ENCODE results near the gene STOML1. TPM values are rescaled to one million over a fixed set of nuclear protein-coding genes. Genes with fewer than 3 reads are reported as not detected.
A peak's percentile ranks its signal among the peaks of the same experiment; 100 is the strongest.

STOML1 gene
- total RNA-seq, 1 experiment from 2014 or later: 14.6 TPM

GRCh38 chr15:73930790-73931281 lies 61.3 kb downstream of the STOML1 start:
- DNase-seq (ENCODE audit: low spot score): no peak

DNA sequence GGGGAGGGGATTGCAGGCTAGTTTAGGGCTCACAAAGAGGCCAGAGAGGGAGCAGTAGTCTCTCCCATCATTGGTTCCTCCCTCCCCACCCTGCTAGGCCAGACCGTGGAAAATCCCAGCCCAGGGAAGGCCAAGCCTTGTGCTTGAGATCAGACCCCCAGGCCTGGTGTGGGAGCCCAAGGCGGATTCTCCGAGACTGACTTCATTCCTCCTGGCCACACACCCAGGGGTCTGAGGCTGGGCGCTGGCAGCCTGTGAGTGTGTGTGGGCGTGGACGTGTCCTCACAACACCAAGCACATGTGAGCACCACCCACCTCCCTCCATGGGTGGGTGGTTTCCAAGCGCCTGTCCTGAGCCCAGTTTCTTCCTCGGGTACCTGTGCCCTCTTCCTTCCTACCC lies 61.7 kb downstream of the STOML1 start:
- peak; percentile 58 for DNase-seq (ENCODE audit: low spot score)

DNA sequence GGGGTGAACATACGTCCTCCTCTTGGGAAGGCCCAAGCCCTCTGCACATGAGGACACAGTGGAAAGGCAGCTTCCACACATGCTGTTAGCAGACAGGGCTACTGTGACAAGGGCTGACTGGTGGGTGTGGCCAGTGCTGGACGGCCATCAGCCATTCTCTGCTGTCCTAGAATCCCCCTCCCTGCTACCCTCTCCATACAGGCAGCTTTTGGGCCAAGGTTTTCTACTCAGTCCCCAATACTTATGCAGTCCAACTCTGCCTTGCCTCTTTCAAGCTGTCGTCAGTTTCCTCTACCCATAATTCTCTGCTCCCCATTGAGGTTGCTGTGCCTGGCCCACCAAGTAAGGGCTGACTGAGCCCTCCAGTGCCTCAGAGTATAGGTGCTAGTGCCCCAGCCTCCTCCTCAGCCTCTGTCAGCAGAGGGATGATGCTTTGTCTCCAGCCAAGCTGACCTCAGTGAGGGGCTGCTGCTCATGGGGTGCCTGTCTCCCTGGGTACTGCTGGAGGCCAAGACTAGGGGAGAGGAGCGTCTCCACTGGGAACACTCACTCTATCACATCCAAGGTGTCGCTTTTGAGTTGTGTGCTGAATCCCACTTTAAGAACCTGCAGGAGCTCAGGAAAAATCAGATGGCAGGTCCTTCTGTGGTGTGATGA lies 63.0 kb downstream of the STOML1 start:
- DNase-seq (ENCODE audit: low spot score): no peak

Other genes starting within 250 kb of the STOML1 start
- gene INSYN1, start 238.9 kb downstream of the STOML1 start, total RNA-seq (2014; rRNA removed; shearing (Covaris generic)): 1.0 and 1.5 TPM in 2 replicates
- not detected in 2 replicates for gene TBC1D21, start 118.7 kb downstream of the STOML1 start, total RNA-seq (2014; rRNA removed; shearing (Covaris generic))
- 91.0 and 92.8 TPM in 2 replicates for gene LOXL1, start 65.8 kb downstream of the STOML1 start, total RNA-seq (2014; rRNA removed; shearing (Covaris generic))
- 59.9 and 61.1 TPM in 2 replicates for gene PML, start 2.4 kb upstream of the STOML1 start, total RNA-seq (2014; rRNA removed; shearing (Covaris generic))
- not detected in 2 replicates for gene GOLGA6A, start 90.3 kb upstream of the STOML1 start, total RNA-seq (2014; rRNA removed; shearing (Covaris generic))
- gene ISLR2, start 138.3 kb upstream of the STOML1 start, total RNA-seq (2014; rRNA removed; shearing (Covaris generic)): not detected in 2 replicates
- 0.41 and 0.53 TPM in 2 replicates for gene ISLR, start 181.4 kb upstream of the STOML1 start, total RNA-seq (2014; rRNA removed; shearing (Covaris generic))
- gene STRA6, start 210.5 kb upstream of the STOML1 start, total RNA-seq (2014; rRNA removed; shearing (Covaris generic)): 2.0 and 3.0 TPM in 2 replicates
- 0.24 TPM in 1 of 2 replicates, not detected in the other for gene CCDC33, start 244.0 kb upstream of the STOML1 start, total RNA-seq (2014; rRNA removed; shearing (Covaris generic))

Data from A172 (cell line).